GM19043 (cell line): ENCODE results near the gene LASP1.
A peak's percentile ranks its signal among the peaks of the same experiment; 100 is the strongest.

Experiments used
- ATAC-seq: cut with Tn5 transposase; IDR thresholded peaks from one replicate; pipeline ENCODE4 v1.9.1; 2021; ENCODE audit warnings: low read depth; ENCODE audit not compliant: unreplicated experiment

LASP1 gene

GRCh38 chr17:38885728-38886642 lies 16.1 kb downstream of the LASP1 start:
- ATAC-seq = no peak

- ATAC-seq = no peak
Measured at GRCh38 chr17:38886643-38887010, 16.8 kb downstream of the LASP1 start.

GRCh38 chr17:38888842-38889241 lies 19.0 kb downstream of the LASP1 start:
- ATAC-seq = no peak

GRCh38 chr17:38889745-38890409 lies 20.0 kb downstream of the LASP1 start:
- ATAC-seq = no peak

- ATAC-seq = no peak
Measured at GRCh38 chr17:38890410-38890746, 20.5 kb downstream of the LASP1 start.

- ATAC-seq = no peak
Measured at GRCh38 chr17:38891441-38891840, 21.6 kb downstream of the LASP1 start.

GRCh38 chr17:38892083-38892482 lies 22.2 kb downstream of the LASP1 start:
- ATAC-seq = no peak

GRCh38 chr17:38892620-38893019 lies 22.8 kb downstream of the LASP1 start:
- ATAC-seq = no peak

GRCh38 chr17:38893113-38893512 lies 23.3 kb downstream of the LASP1 start:
- ATAC-seq = no peak

- no peak for ATAC-seq
Measured at GRCh38 chr17:38893607-38894006, 23.7 kb downstream of the LASP1 start.

- no peak for ATAC-seq
Measured at GRCh38 chr17:38894276-38894675, 24.4 kb downstream of the LASP1 start.

- ATAC-seq = no peak
Measured at GRCh38 chr17:38896346-38896954, 26.6 kb downstream of the LASP1 start.

GRCh38 chr17:38897176-38897575 lies 27.3 kb downstream of the LASP1 start:
- ATAC-seq = no peak

- ATAC-seq = no peak
Measured at GRCh38 chr17:38897671-38898290, 27.9 kb downstream of the LASP1 start.

- no peak for ATAC-seq
Measured at GRCh38 chr17:38898291-38898679, 28.4 kb downstream of the LASP1 start.

GRCh38 chr17:38898812-38899348 lies 29.0 kb downstream of the LASP1 start:
- peak; percentile 87 for ATAC-seq

- ATAC-seq = no peak
Measured at GRCh38 chr17:38899421-38899820, 29.6 kb downstream of the LASP1 start.

GRCh38 chr17:38900978-38901656 lies 31.3 kb downstream of the LASP1 start:
- no peak for ATAC-seq

GRCh38 chr17:38903404-38903803 lies 33.5 kb downstream of the LASP1 start:
- no peak for ATAC-seq

- ATAC-seq = no peak
Measured at GRCh38 chr17:38904892-38905291, 35.0 kb downstream of the LASP1 start.
